Motor neuron (in vitro differentiated cells): ENCODE measurements around the gene TMEM127. TPM values are rescaled to one million over a fixed set of nuclear protein-coding genes. Genes with fewer than 3 reads are reported as not detected.
"Not testable (repeated sequence)": the region's sequence is repeated elsewhere in the genome, so short reads cannot be mapped to it uniquely, and the experiment has no call there.

Experiments
- ATAC-seq, 8 experiments: fragments of 200-7000 bp; cut with Tn5 transposase; replicated peaks in 6 of 8; 2 replicates each; pipeline ENCODE4 v1.8.0; 2021; ENCODE audit warnings: mild to moderate bottlenecking in 8 of 8, moderate library complexity in 8 of 8
- H3K27ac ChIP-seq, 2 donors: fragments of 250-450 bp; sonication (Bioruptor Pico); 2 replicates each; pipeline ENCODE4 v1.9.0; 2021; ENCODE audit warnings: antibody characterized with exemption in 2 of 2, mild to moderate bottlenecking in 2 of 2, moderate library complexity in 1 of 2
- H3K4me1 ChIP-seq, 2 donors: fragments of 250-450 bp; sonication (Bioruptor Pico); replicated peaks in 1 of 2; 2 replicates each; pipeline ENCODE4 v1.6.1; 2021; ENCODE audit warnings: antibody characterized with exemption in 2 of 2, mild to moderate bottlenecking in 2 of 2, moderate library complexity in 1 of 2
- H3K4me3 ChIP-seq, 5 donors: fragments of 250-450 bp; sonication (Bioruptor Pico); 2 replicates each; pipeline ENCODE4 v1.9.0; 2021; ENCODE audit warnings: antibody characterized with exemption in 5 of 5, mild to moderate bottlenecking in 5 of 5, moderate library complexity in 4 of 5
- WGBS, 10 experiments: fragments of 450-650 bp; shearing (Covaris generic); methylation state at CpG; one replicate each; pipeline ENCODE4 v1.0.0; 2022; 5-methylcytosine and 5-hydroxymethylcytosine counted together
- in situ Hi-C, 9 experiments: fragments of 400-800 bp; cut with MboI; loops; one replicate each; pipeline ENCODE4 v1.15.0; 2021; ENCODE audit warnings: low sequenced_read_pairs in 9 of 9, low pct_unique_long_range_greater_than_20kb in 2 of 9; ENCODE audit not compliant: unreplicated experiment in 9 of 9
- total RNA-seq, 8 experiments: library from RNA; unstranded; fragments of 300-600 nt; gene quantifications; 2 replicates each; pipeline versions ENCODE4 v1.2.3 to v1.2.4, GENCODE V29; 2022

Gene TMEM127
- total RNA-seq, 8 experiments from 2014 or later, result 14.7 to 26.4 (median 19.7) TPM

GRCh38 chr2:96233880-96234316 lies 31.9 kb downstream of the TMEM127 start:
- ATAC-seq, result no peak
- in situ Hi-C loops, result no loop called here
- 74 to 100% (median 83%) methylated on average over 1 to 4 of the region's 4 CpGs; no CpG with 5 or more reads in 5 of the 10 experiments for WGBS, 10 experiments
- Histone ChIP-seq H3K27ac (no peak overlapping the region), H3K4me1 (peaks cover 0 to 3% of the 10 kb centered on the region in 2 donors), H3K4me3 (no peak overlapping the region)

GRCh38 chr2:96233436-96233835 lies 32.4 kb downstream of the TMEM127 start:
- in situ Hi-C loops, result no loop called here
- Histone ChIP-seq H3K27ac (no peak overlapping the region), H3K4me3 (no peak overlapping the region), H3K4me1 (peaks cover 0 to 3% of the 10 kb centered on the region in 2 donors)
- WGBS, 10 experiments, result 80 to 100% (median 98%) methylated on average over 1 to 6 of the region's 6 CpGs; no CpG with 5 or more reads in 2 of the 10 experiments
- no peak for ATAC-seq

- H3K27ac ChIP-seq, result no peak overlapping the region
- peaks cover 0 to 3% of the 10 kb centered on the region in 2 donors for H3K4me1 ChIP-seq
- 60 to 100% (median 83%) methylated on average over 1 to 3 of the region's 4 CpGs; no CpG with 5 or more reads in 4 of the 10 experiments for WGBS, 10 experiments
- no peak overlapping the region for H3K4me3 ChIP-seq
- in situ Hi-C loops, result no loop called here
- no peak for ATAC-seq
These were observed 34.5 kb downstream of the TMEM127 start for GRCh38 chr2:96231316-96231715.

- in situ Hi-C loops, result no loop called here
- H3K4me1 ChIP-seq, result no peaks in the 10 kb centered on the region
- no peak overlapping the region for H3K4me3 ChIP-seq
- ATAC-seq, result no peak
- WGBS, 10 experiments, result 74 to 100% (median 89%) methylated on average over 1 to 3 of the region's 3 CpGs; no CpG with 5 or more reads in 2 of the 10 experiments
- H3K27ac ChIP-seq, result no peak overlapping the region
These were observed 40.7 kb downstream of the TMEM127 start for GRCh38 chr2:96225016-96225533.

- H3K4me3 ChIP-seq, H3K4me1 ChIP-seq, in situ Hi-C loops, H3K27ac ChIP-seq: not testable (repeated sequence)
- 50 to 88% (median 82%) methylated on average over 1 of the region's 1 CpG; no CpG with 5 or more reads in 6 of the 10 experiments for WGBS, 10 experiments
- ATAC-seq, result peak in 2 of 8 experiments; percentile 42 to 49
These were observed 44.7 kb downstream of the TMEM127 start for GRCh38 chr2:96221106-96221505.

- no CpG with 5 or more reads among the region's 4 CpGs for WGBS, 10 experiments
These were observed 45.8 kb downstream of the TMEM127 start for GRCh38 chr2:96219959-96220358.

GRCh38 chr2:96218508-96219131 lies 47.2 kb downstream of the TMEM127 start:
- no peak overlapping the region for H3K27ac ChIP-seq
- H3K4me3 ChIP-seq, result no peak overlapping the region
- in situ Hi-C loops, result no loop called here
- no peak for ATAC-seq
- WGBS, 10 experiments, result 83 to 100% (median 100%) methylated on average over 1 to 10 of the region's 13 CpGs; no CpG with 5 or more reads in 1 of the 10 experiments
- H3K4me1 ChIP-seq, result no peaks in the 10 kb centered on the region

More at GRCh38 chr2:96219959-96220358, 45.8 kb downstream of the TMEM127 start:
- ATAC-seq, H3K4me3 ChIP-seq, H3K4me1 ChIP-seq, H3K27ac ChIP-seq, in situ Hi-C loops: not testable (repeated sequence)

- 60 to 100% (median 88%) methylated on average over 1 to 4 of the region's 4 CpGs; no CpG with 5 or more reads in 3 of the 10 experiments for WGBS, 10 experiments
- H3K4me3 ChIP-seq, result no peak overlapping the region
- no peak for ATAC-seq
- H3K4me1 ChIP-seq, result peaks cover 6 to 7% of the 10 kb centered on the region in 2 donors
- no peak overlapping the region for H3K27ac ChIP-seq
- in situ Hi-C loops, result no loop called here
These were observed 51.2 kb downstream of the TMEM127 start for GRCh38 chr2:96214554-96214953.

- ATAC-seq, result no peak
- whole genome bisulfite sequencing, 10 experiments, result 90 to 100% (median 97%) methylated on average over 1 to 8 of the region's 12 CpGs; no CpG with 5 or more reads in 4 of the 10 experiments
- in situ Hi-C loops, result no loop called here
- Histone ChIP-seq H3K4me3 (no peak overlapping the region), H3K4me1 (peaks cover 8 to 9% of the 10 kb centered on the region in 2 donors), H3K27ac (no peak overlapping the region)
These were observed 52.4 kb downstream of the TMEM127 start for GRCh38 chr2:96213379-96213778.

- WGBS, 10 experiments, result 53 to 100% (median 90%) methylated on average over 1 to 3 of the region's 4 CpGs; no CpG with 5 or more reads in 2 of the 10 experiments
- in situ Hi-C loops, result no loop called here
- Histone ChIP-seq H3K4me1 (peaks cover 8 to 9% of the 10 kb centered on the region in 2 donors), H3K27ac (no peak overlapping the region), H3K4me3 (no peak overlapping the region)
- no peak for ATAC-seq
These were observed 53.5 kb downstream of the TMEM127 start for GRCh38 chr2:96212339-96212738.

GRCh38 chr2:96209729-96210085 lies 56.1 kb downstream of the TMEM127 start:
- H3K4me3 ChIP-seq, result peak overlapping the region; percentile 61 to 95 (median 79)
- 78 to 100% (median 96%) methylated on average over 2 to 8 of the region's 9 CpGs; no CpG with 5 or more reads in 5 of the 10 experiments for WGBS, 10 experiments
- no peak overlapping the region for H3K27ac ChIP-seq
- ATAC-seq, result no peak
- in situ Hi-C loops, result no loop called here
- H3K4me1 ChIP-seq, result peaks cover 23 to 25% of the 10 kb centered on the region in 2 donors

GRCh38 chr2:96209011-96209728 lies 56.6 kb downstream of the TMEM127 start:
- Histone ChIP-seq H3K4me1 (peaks cover 23 to 25% of the 10 kb centered on the region in 2 donors), H3K27ac (peak overlapping the region; percentile 71 to 95), H3K4me3 (peak overlapping the region; percentile 61 to 95 (median 79))
- ATAC-seq, result peak in 1 of 8 experiments; percentile 0
- 0 to 60% (median 30%) methylated on average over 1 to 8 of the region's 21 CpGs; no CpG with 5 or more reads in 3 of the 10 experiments for WGBS, 10 experiments
- in situ Hi-C loops, result no loop called here
